OCI-LY1 (cell line): ENCODE results near the gene MYOCOS.

Source experiments
- CTCF ChIP-seq: fragments of 200-600 bp; sonication (generic), shearing (Covaris generic); IDR thresholded peaks from 2 replicates; pipeline ENCODE4 v1.5.1; 2017; ENCODE audit warnings: mild to moderate bottlenecking, antibody characterized with exemption, low read length, moderate library complexity, mixed read lengths
- EZH2 ChIP-seq: fragments of 200-600 bp; sonication (generic), shearing (Covaris generic); IDR thresholded peaks from 2 replicates; pipeline ENCODE4 v1.8.0; 2017; ENCODE audit warnings: borderline replicate concordance, mixed run types, mild to moderate bottlenecking, antibody characterized with exemption, low read length, moderate library complexity, mixed read lengths

DNA sequence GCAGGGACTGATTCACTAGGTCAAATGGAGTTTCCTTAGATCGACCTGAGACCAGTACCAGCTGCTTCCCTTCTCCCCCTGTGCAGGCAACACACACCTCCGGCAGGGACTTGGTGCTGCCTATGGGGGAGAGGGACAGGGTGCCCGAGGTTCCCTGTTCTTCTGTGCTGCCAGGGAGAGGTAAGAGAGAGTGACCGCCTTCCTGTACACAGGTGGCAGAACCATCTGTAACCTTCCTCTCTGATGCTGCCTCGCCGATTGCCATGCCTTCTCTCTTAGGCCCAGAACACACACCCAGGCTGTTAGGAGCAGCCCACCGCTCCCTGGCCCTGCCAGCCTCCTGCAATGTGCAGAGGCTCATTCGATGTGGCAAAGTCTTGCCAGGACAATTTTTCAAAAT lies 21.1 kb downstream of the MYOCOS start:
- TF ChIP-seq EZH2, result no peak
- no peak for TF ChIP-seq CTCF
